OCI-LY3 (cell line): ENCODE measurements around the gene GRAMD1A.

ENCODE experiments used
- H2AFZ ChIP-seq: fragments of 200-600, 300-600 bp; shearing (Covaris generic); 2 replicates; pipeline ENCODE4 v1.6.0; 2014; ENCODE audit warnings: antibody characterized with exemption, low read depth, low read length
- H3K27ac ChIP-seq: fragments of 200-600, 300-600 bp; sonication (generic); 2 replicates; pipeline ENCODE4 v1.5.1; 2014; ENCODE audit warnings: mild to moderate bottlenecking, low read length, moderate library complexity, mixed read lengths
- H3K27me3 ChIP-seq: fragments of 200-600, 300-600 bp; sonication (generic); 2 replicates; pipeline ENCODE4 v1.6.1; 2014; ENCODE audit warnings: low read depth, low read length, mixed read lengths
- H3K36me3 ChIP-seq: fragments of 200-600, 300-600 bp; sonication (generic); replicated peaks from 2 replicates; pipeline ENCODE3; 2014; ENCODE audit warnings: low read depth, low read length, mixed read lengths
- H3K4me1 ChIP-seq: fragments of 300-600, 200-600 bp; sonication (generic); 2 replicates; pipeline ENCODE4 v1.6.1; 2014; ENCODE audit warnings: low read length, mixed read lengths
- H3K4me2 ChIP-seq: fragments of 200-600, 300-600 bp; sonication (generic); 2 replicates; pipeline ENCODE4 v1.6.1; 2014; ENCODE audit warnings: low read length, mixed read lengths
- H3K4me3 ChIP-seq: fragments of 300-600, 200-600 bp; sonication (generic); 2 replicates; pipeline ENCODE4 v1.5.1; 2014; ENCODE audit warnings: antibody characterized with exemption, mild to moderate bottlenecking, low read length, moderate library complexity
- H3K79me2 ChIP-seq: fragments of 300-600, 200-600 bp; shearing (Covaris generic); 2 replicates; pipeline ENCODE4 v1.6.1; 2014; ENCODE audit warnings: mild to moderate bottlenecking, low read length, mixed read lengths
- H3K9ac ChIP-seq: fragments of 300-600, 200-600 bp; shearing (Covaris generic); 2 replicates; pipeline ENCODE4 v1.6.0; 2014; ENCODE audit warnings: mild to moderate bottlenecking, low read length, moderate library complexity
- H3K9me3 ChIP-seq: fragments of 200-600, 300-600 bp; shearing (Covaris generic); 2 replicates; pipeline ENCODE4 v1.6.1; 2014; ENCODE audit warnings: low read length, mixed read lengths; ENCODE audit not compliant: insufficient read depth
- H4K20me1 ChIP-seq: fragments of 200-600, 300-600 bp; sonication (generic); 2 replicates; pipeline ENCODE4 v1.6.1; 2016; ENCODE audit warnings: low read length, mixed read lengths; ENCODE audit not compliant: insufficient read depth
- CTCF ChIP-seq: fragments of 200-600, 300-600 bp; sonication (generic); IDR thresholded peaks from 2 replicates; pipeline ENCODE4 v1.5.1; 2014; ENCODE audit warnings: antibody characterized with exemption, low read length, low read depth
- EZH2phosphoT487 ChIP-seq: fragments of 200-600 bp; shearing (Covaris generic); IDR thresholded peaks from 2 replicates; pipeline ENCODE4 v1.6.1; 2018; ENCODE audit warnings: antibody characterized with exemption, mixed run types, low read depth

Gene GRAMD1A

GRCh38 chr19:35011091-35011689 is 11.1 kb downstream of the GRAMD1A start:
- H3K36me3 ChIP-seq, result peaks cover 58% of the 10 kb centered on the region
- TF ChIP-seq EZH2phosphoT487, result no peak
- no peak for TF ChIP-seq CTCF

GRCh38 chr19:35011737-35012682 is 11.9 kb downstream of the GRAMD1A start:
- Histone ChIP-seq H3K4me2 (no peak overlapping the region), H3K36me3 (peaks cover 52% of the 10 kb centered on the region), H3K27ac (no peak overlapping the region), H2AFZ (no peak overlapping the region), H3K27me3 (no peaks in the 10 kb centered on the region), H4K20me1 (no peaks in the 10 kb centered on the region), H3K9ac (no peak overlapping the region), H3K79me2 (peaks cover 2% of the 10 kb centered on the region; the same call in 1 of the 2 replicates), H3K4me3 (no peak overlapping the region), H3K9me3 (no peaks in the 10 kb centered on the region), H3K4me1 (peaks cover 9% of the 10 kb centered on the region)
- TF ChIP-seq CTCF (no peak), EZH2phosphoT487 (no peak)

More at GRCh38 chr19:35011091-35011689, 11.1 kb downstream of the GRAMD1A start:
- Histone ChIP-seq H3K27me3 (no peaks in the 10 kb centered on the region), H3K9me3 (no peaks in the 10 kb centered on the region), H3K27ac (no peak overlapping the region), H4K20me1 (peaks cover 4% of the 10 kb centered on the region), H3K9ac (no peak overlapping the region), H3K4me1 (peaks cover 5% of the 10 kb centered on the region), H2AFZ (no peak overlapping the region), H3K4me2 (no peak overlapping the region), H3K79me2 (peaks cover 10% of the 10 kb centered on the region), H3K4me3 (no peak overlapping the region)

- H3K4me3 ChIP-seq, result no peak overlapping the region
- no peaks in the 10 kb centered on the region for H3K9me3 ChIP-seq
- no peak overlapping the region for H3K9ac ChIP-seq
- H3K4me1 ChIP-seq, result peaks cover 16% of the 10 kb centered on the region
- H3K4me2 ChIP-seq, result no peak overlapping the region
- H3K27ac ChIP-seq, result no peak overlapping the region
- peaks cover 55% of the 10 kb centered on the region for H3K36me3 ChIP-seq
- peak; percentile 93 for TF ChIP-seq CTCF
- TF ChIP-seq EZH2phosphoT487, result no peak
- no peaks in the 10 kb centered on the region for H4K20me1 ChIP-seq
- H3K27me3 ChIP-seq, result no peaks in the 10 kb centered on the region
- no peaks in the 10 kb centered on the region for H3K79me2 ChIP-seq
- H2AFZ ChIP-seq, result no peak overlapping the region
Observed at GRCh38 chr19:35013041-35013819, 13.1 kb downstream of the GRAMD1A start.
